Right lobe of liver (tissue), 4 donors: ENCODE data around the gene RAB26.

Source experiments
- POLR2A ChIP-seq: fragments of 450-650 bp; IDR thresholded peaks from one replicate; pipeline ENCODE4 v1.6.1; 2017; ENCODE audit warnings: antibody characterized with exemption, mild to moderate bottlenecking
- TF ChIP-seq, protein P1 (sequence below), 4 donors: fragments of 200-600 bp in 3 of 4; fragments of 450-650 bp in 1 of 4; IDR thresholded peaks; one replicate each; pipeline versions ENCODE4 v1.5.1 to v1.8.0; 2016 to 2022; ENCODE audit warnings: antibody characterized with exemption in 4 of 4, mild to moderate bottlenecking in 2 of 4
- donor health status: DM: no; HTN: no; CAD: no.
- donor health status: DM: no; HTN: no; CAD: no.
- donor health status: DM: no; HTN: yes; CAD: no.

DNA sequence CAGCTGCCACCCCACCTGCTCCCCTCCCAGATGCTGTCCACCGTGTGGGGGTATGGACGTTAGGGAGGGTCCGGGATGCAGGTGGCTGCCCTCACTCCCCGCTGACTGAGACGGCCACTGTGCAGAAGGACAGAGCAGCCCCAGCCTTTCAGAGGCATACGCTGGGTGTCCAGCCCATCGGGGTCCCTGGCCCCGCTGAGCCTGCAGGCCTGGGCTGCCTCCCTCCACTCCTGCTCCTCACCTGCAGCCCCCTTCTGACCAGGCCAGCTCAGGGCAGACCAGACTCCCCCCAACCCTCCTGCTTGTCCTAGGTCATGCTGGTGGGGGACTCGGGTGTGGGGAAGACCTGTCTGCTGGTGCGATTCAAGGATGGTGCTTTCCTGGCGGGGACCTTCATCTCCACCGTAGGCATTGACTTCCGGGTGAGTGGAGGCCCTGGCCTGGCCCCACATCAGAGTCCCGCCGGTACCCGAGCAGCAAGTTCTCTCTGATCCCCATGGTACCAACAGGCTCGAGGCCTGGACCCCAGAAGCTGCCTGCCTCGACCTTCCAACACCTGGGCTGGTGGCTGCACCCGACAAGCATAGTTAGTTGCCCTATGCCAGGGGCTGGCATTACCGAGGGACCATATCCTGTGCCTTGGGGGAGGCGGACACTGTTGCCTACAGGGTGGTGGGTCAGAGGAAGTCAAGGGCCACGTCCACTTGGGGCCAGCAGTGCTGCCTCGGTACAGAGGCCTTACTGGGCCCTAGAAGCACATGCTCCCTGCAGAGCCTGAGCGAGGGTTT, 1.4 kb downstream of the RAB26 start:
- no peak for TF ChIP-seq POLR2A
- TF ChIP-seq, protein P1, sequence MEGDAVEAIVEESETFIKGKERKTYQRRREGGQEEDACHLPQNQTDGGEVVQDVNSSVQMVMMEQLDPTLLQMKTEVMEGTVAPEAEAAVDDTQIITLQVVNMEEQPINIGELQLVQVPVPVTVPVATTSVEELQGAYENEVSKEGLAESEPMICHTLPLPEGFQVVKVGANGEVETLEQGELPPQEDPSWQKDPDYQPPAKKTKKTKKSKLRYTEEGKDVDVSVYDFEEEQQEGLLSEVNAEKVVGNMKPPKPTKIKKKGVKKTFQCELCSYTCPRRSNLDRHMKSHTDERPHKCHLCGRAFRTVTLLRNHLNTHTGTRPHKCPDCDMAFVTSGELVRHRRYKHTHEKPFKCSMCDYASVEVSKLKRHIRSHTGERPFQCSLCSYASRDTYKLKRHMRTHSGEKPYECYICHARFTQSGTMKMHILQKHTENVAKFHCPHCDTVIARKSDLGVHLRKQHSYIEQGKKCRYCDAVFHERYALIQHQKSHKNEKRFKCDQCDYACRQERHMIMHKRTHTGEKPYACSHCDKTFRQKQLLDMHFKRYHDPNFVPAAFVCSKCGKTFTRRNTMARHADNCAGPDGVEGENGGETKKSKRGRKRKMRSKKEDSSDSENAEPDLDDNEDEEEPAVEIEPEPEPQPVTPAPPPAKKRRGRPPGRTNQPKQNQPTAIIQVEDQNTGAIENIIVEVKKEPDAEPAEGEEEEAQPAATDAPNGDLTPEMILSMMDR (IDR thresholded peaks at IDR 0.05), result no peak
